ENCODE measurements around the gene LRRC58.

DNA sequence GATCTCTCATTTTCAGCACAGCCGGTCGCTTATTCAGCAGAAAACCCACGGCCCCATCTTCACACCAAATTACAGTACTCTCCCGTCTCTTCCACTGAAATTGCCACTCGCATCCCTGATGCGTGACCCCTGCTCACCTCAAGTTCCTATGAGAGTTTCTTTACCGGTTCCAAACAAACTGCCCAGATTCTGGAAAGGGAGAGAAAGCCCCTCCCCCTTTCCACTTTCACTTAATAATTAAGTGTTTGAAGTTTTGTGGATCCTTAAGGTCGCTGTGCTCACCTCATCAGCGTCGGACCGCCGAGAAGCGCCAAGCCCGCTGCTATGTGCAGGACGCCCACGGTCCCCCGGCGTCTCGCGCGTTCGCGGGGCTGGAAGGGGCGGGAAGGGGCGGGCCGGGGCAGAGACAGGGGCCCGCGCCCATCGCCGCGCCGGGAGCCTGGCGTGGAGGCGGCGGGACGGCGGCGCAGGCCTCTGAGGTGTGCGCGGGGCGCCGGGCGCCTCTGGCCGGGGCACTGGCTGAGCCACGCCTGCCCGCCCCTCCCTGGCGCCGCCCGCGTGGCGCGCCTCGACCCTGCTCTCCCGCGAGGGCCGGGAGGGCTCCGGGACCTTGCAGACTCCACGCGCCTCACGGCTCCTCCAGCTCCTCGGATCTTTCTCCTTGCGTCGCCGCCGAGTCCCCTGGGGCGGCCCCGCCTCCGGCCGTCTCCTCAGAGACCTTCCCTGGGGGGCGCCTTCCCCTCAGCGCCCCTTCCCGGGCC, 64.2 kb downstream of the LRRC58 start, which contains the start of gene GPR156:
- TF ChIP-seq POLR2A (IDR thresholded peaks at IDR 0.05; ENCODE audit: borderline replicate concordance, extremely low read depth, insufficient read depth, insufficient read length) = no peak
- TF ChIP-seq, protein P1, sequence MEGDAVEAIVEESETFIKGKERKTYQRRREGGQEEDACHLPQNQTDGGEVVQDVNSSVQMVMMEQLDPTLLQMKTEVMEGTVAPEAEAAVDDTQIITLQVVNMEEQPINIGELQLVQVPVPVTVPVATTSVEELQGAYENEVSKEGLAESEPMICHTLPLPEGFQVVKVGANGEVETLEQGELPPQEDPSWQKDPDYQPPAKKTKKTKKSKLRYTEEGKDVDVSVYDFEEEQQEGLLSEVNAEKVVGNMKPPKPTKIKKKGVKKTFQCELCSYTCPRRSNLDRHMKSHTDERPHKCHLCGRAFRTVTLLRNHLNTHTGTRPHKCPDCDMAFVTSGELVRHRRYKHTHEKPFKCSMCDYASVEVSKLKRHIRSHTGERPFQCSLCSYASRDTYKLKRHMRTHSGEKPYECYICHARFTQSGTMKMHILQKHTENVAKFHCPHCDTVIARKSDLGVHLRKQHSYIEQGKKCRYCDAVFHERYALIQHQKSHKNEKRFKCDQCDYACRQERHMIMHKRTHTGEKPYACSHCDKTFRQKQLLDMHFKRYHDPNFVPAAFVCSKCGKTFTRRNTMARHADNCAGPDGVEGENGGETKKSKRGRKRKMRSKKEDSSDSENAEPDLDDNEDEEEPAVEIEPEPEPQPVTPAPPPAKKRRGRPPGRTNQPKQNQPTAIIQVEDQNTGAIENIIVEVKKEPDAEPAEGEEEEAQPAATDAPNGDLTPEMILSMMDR (IDR thresholded peaks at IDR 0.05 in 2 of 3, conservative IDR thresholded peaks at IDR 0.05 in 1 of 3; ENCODE audit: borderline replicate concordance in 1 of 3, insufficient read depth in 1 of 3, low read depth in 2 of 3, low read length in 2 of 3) = no peak
- no peak for TF ChIP-seq YY1 (IDR thresholded peaks at IDR 0.05; ENCODE audit: extremely low read depth, insufficient replicate concordance, low read depth, low read length)
- TF ChIP-seq JUND (IDR thresholded peaks at IDR 0.05) = no peak
- TF ChIP-seq REST (IDR thresholded peaks at IDR 0.05; ENCODE audit: low read depth) = no peak
- no peak for TF ChIP-seq MAX (IDR thresholded peaks at IDR 0.05)
- TF ChIP-seq, protein P2, sequence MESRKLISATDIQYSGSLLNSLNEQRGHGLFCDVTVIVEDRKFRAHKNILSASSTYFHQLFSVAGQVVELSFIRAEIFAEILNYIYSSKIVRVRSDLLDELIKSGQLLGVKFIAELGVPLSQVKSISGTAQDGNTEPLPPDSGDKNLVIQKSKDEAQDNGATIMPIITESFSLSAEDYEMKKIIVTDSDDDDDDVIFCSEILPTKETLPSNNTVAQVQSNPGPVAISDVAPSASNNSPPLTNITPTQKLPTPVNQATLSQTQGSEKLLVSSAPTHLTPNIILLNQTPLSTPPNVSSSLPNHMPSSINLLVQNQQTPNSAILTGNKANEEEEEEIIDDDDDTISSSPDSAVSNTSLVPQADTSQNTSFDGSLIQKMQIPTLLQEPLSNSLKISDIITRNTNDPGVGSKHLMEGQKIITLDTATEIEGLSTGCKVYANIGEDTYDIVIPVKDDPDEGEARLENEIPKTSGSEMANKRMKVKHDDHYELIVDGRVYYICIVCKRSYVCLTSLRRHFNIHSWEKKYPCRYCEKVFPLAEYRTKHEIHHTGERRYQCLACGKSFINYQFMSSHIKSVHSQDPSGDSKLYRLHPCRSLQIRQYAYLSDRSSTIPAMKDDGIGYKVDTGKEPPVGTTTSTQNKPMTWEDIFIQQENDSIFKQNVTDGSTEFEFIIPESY (IDR thresholded peaks at IDR 0.05; ENCODE audit: extremely low read depth, insufficient replicate concordance, low read length) = no peak

Measured in HCT116 (cell line).